Activated B cell treated with CpG ODN at 0.5 μM for 24 hours (primary cell): ENCODE measurements around the gene TEPSIN. TPM values are rescaled to one million over a fixed set of nuclear protein-coding genes. Genes with fewer than 3 reads are reported as not detected.
A peak's percentile ranks its signal among the peaks of the same experiment; 100 is the strongest.

Experiments
- ATAC-seq: fragments of 200-7000 bp; cut with Tn5 transposase; one replicate; pipeline ENCODE4 v1.10.0; 2021; ENCODE audit warnings: low read depth, mild to moderate bottlenecking, moderate library complexity
- CTCF ChIA-PET: fragments of 350-600 bp; sonication (Branson Sonifier 250); formaldehyde crosslinking; loops from one replicate; lab custom pipeline; 2021; ENCODE audit warnings: antibody characterized with exemption; lab: Charles Lee
- POLR2A ChIA-PET: fragments of 350-600 bp; sonication (Branson Sonifier 250); formaldehyde crosslinking; loops from one replicate; lab custom pipeline; 2021; ENCODE audit warnings: antibody characterized with exemption; lab: Charles Lee
- DNase-seq: peaks from one replicate; pipeline ENCODE4 v3.0.0; 2022
- H3K27ac Mint-ChIP-seq: one replicate; pipeline ENCODE4 v1.8.0; 2020; ENCODE audit warnings: mixed read lengths
- H3K27me3 Mint-ChIP-seq: one replicate; pipeline ENCODE4 v1.8.0; 2021; ENCODE audit warnings: mixed read lengths
- H3K36me3 Mint-ChIP-seq: one replicate; pipeline ENCODE4 v1.8.0; 2021; ENCODE audit warnings: low read depth, mixed read lengths
- H3K4me1 Mint-ChIP-seq: one replicate; pipeline ENCODE4 v1.8.0; 2021; ENCODE audit warnings: mixed read lengths
- H3K4me3 Mint-ChIP-seq: one replicate; pipeline ENCODE4 v1.8.0; 2020; ENCODE audit warnings: mild to moderate bottlenecking, mixed read lengths
- H3K9me3 Mint-ChIP-seq: one replicate; pipeline ENCODE4 v1.8.0; 2020; ENCODE audit warnings: mixed read lengths
- intact Hi-C: fragments of 100-400 bp; cut with micrococcal nuclease; formaldehyde crosslinking; loops from one replicate; pipeline ENCODE4 v1.15.1; 2024
- total RNA-seq: library from RNA; stranded (reverse); gene quantifications from 2 replicates; pipeline ENCODE4 v1.2.3, GENCODE V29; 2022
- TF ChIP-seq, protein P1 (sequence below): fragments of 200-600 bp; IDR thresholded peaks from one replicate; pipeline ENCODE4 v1.8.0; 2022; ENCODE audit warnings: antibody characterized with exemption, mild to moderate bottlenecking

The TEPSIN gene
- total RNA-seq, 1 donor from 2014 or later, result 102 TPM

DNA sequence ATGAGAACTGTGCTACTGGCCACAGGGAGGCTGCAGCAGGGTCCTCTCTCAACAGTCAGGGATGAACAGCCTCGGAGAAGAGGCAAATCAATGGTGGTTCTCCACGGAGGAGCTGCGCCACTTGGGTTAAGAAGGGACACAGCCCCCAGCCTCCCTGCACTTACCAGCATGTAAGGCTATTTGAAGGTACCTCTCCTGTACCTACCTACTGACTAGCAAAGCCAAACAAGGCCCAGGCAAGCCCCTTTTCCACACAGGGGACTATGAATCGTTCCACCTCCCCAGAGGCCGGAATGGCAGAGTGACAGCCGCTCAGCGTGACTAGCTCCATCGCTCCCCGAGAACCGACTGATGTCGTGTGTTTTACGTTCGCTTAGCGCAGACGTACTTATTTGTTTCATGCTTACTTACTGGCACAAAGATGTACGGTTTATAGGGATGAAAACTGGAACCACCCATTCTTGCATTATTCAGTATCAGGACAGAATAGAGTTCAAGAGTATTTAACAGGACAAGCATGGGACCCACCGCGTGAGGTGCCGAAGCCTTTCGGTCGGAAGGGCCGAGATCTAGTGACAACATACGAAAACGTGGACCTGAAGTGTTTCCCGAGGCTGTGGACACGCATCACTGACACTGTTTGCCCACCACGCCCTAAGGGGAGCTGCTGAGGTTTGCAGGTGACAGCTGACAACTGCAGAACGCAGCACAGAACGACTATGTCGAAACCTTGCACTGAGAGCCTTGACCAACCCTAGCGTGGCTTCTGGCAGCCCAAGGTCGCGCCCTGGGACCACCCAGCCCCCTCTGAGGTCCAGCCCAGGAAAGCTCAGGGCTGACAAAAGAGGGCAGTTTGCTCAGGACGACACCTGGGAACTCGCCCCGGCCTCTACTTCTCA is 1.0 kb downstream of the TEPSIN start:
- peaks cover 47% of the 10 kb centered on the region for H3K4me1 Mint-ChIP-seq
- no peaks in the 10 kb centered on the region for H3K9me3 Mint-ChIP-seq
- H3K36me3 Mint-ChIP-seq, result peaks cover 28% of the 10 kb centered on the region
- ATAC-seq (no peak), DNase-seq (no peak)
- no peaks in the 10 kb centered on the region for H3K27me3 Mint-ChIP-seq
- peak overlapping the region; percentile 87 for H3K4me3 Mint-ChIP-seq
- H3K27ac Mint-ChIP-seq, result no peak overlapping the region
- ChIA-PET CTCF (interaction anchor here (1.5 kb wide), 1 partner anchor 9 kb away, joined by 4 read pairs; no protein-coding TSS in a partner anchor), POLR2A (interaction anchor here (1.8 to 3.5 kb wide), 6 partner anchors 8 to 315 kb away, joined by 10 to 79 read pairs (median 16); partner anchors contain the start of genes ACTG1, CEP131, FAAP100 and SLC38A10)
- TF ChIP-seq, protein P1, sequence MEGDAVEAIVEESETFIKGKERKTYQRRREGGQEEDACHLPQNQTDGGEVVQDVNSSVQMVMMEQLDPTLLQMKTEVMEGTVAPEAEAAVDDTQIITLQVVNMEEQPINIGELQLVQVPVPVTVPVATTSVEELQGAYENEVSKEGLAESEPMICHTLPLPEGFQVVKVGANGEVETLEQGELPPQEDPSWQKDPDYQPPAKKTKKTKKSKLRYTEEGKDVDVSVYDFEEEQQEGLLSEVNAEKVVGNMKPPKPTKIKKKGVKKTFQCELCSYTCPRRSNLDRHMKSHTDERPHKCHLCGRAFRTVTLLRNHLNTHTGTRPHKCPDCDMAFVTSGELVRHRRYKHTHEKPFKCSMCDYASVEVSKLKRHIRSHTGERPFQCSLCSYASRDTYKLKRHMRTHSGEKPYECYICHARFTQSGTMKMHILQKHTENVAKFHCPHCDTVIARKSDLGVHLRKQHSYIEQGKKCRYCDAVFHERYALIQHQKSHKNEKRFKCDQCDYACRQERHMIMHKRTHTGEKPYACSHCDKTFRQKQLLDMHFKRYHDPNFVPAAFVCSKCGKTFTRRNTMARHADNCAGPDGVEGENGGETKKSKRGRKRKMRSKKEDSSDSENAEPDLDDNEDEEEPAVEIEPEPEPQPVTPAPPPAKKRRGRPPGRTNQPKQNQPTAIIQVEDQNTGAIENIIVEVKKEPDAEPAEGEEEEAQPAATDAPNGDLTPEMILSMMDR, result no peak
- intact Hi-C loops, result loop anchor here (2.0 to 5.0 kb wide), 2 partner anchors 203 to 976 kb away; partner anchors contain the start of genes BAIAP2 and RNF213

- Mint-ChIP-seq H3K4me3 (no peak overlapping the region), H3K27ac (no peak overlapping the region), H3K9me3 (no peaks in the 10 kb centered on the region), H3K27me3 (no peaks in the 10 kb centered on the region), H3K4me1 (peaks cover 43% of the 10 kb centered on the region), H3K36me3 (peaks cover 25% of the 10 kb centered on the region)
- ATAC-seq, result no peak
- intact Hi-C loops, result loop anchor here (5.0 kb wide), 1 partner anchor 974 kb away; the partner anchor contains the start of gene RNF213
- CTCF ChIA-PET, result interaction anchor here (1.5 kb wide), 1 partner anchor 8 kb away, joined by 4 read pairs; no protein-coding TSS in a partner anchor
- POLR2A ChIA-PET, result no interaction called here
- TF ChIP-seq, protein P1, result no peak
- DNase-seq, result no peak
Measured at GRCh38 chr17:81236784-81237183, 2.1 kb downstream of the TEPSIN start.

DNA sequence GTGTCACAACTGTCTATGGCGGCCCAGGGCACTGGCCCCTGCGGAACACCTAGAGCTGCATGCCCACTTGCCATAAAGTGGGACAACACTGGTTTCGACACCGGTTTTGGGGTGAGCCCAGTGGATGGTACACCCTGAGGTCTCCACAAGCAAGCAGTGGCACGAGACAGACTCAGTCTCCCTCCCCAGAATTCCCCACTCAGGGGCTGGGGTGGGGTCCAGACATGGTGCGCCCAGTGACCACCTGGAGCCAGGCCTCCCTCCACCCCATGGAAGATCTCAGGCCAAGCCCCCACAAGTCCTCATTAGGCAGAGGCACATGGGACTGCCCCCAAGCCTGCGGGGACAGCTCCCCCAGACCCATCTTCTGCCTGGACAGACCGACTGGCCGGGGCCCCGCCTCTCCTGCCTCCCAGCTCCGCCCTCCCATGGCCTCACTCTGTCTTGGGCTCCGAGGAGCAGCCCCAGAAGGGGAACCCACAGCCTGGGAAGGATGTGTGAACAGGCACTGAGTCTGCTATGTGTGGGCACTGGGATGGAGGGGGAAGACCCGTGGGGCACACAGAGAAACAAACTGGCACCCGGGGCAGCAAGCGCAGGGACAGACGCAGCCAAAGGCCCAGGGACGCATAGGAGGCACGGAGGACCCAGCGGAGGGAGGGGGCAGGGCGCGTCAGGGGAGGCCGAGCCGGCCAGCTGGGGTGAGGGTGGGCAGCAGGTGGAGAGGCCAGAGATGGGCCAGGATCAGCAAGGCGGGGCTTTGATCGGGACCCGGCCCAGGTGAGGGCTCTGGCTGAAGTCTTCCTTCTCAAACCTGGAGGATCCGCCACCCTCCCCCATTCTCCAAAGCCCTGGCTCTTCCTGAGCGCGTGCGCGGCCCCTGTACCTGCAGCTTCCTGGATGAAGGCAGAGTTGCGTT is 2.8 kb downstream of the TEPSIN start:
- ATAC-seq (no peak), DNase-seq (no peak)
- H3K9me3 Mint-ChIP-seq, result no peaks in the 10 kb centered on the region
- peaks cover 37% of the 10 kb centered on the region for H3K4me1 Mint-ChIP-seq
- CTCF ChIA-PET, result no interaction called here
- TF ChIP-seq, protein P1, result no peak
- intact Hi-C loops, result loop anchor here (5.0 kb wide), 1 partner anchor 974 kb away; the partner anchor contains the start of gene RNF213
- peaks cover 26% of the 10 kb centered on the region for H3K36me3 Mint-ChIP-seq
- H3K27ac Mint-ChIP-seq, result no peak overlapping the region
- POLR2A ChIA-PET, result interaction anchor here (0.5 kb wide), 1 partner anchor 12 kb away, joined by 4 read pairs; no protein-coding TSS in a partner anchor
- no peaks in the 10 kb centered on the region for H3K27me3 Mint-ChIP-seq
- no peak overlapping the region for H3K4me3 Mint-ChIP-seq

DNA sequence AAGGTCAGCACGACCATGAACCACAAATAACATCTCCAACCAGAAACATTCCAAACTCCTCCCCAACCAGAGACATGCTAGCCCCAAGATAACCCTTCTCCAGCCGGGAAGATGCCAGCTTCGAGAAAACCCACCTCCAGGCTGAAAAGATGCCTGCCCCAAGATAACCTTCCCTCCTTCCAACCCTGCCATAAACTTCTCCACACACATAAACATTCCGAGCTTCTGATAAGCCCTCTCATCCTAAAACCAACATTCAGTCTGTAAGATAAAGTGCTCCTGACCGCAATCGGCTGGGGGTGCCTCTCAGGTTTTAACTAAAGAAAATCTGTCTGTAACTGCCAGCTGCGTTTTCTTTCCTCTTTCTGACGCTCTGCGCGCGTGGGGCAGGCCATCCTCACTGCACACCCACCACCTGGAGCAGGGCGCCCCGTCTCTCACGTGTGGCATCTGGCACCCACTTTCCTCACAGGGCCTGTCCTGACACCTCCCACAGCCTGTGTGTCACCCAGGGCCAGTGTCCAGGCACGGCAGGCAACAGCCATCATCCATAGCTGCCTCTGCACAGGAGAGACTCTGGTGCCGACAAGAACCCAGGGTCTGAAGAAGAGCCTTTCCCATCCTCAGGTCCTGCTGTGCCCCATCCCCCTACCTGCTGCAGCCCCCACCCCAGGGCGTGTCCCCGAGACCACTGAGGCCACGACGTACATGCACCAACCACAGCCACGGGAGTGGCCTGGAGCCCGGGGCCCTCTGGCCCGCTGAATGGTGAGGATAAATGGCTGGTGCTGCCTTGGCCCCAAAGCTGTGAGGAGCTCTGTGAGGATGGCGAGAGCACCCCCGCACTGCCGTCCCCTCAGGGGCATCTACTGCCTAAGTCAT is 3.7 kb downstream of the TEPSIN start:
- Mint-ChIP-seq H3K27ac (no peak overlapping the region), H3K9me3 (no peaks in the 10 kb centered on the region), H3K4me1 (peaks cover 32% of the 10 kb centered on the region), H3K36me3 (peaks cover 30% of the 10 kb centered on the region), H3K4me3 (no peak overlapping the region), H3K27me3 (no peaks in the 10 kb centered on the region)
- no peak for DNase-seq
- ChIA-PET CTCF (no interaction called here), POLR2A (interaction anchor here (0.5 kb wide), 1 partner anchor 13 kb away, joined by 4 read pairs; no protein-coding TSS in a partner anchor)
- ATAC-seq, result no peak
- TF ChIP-seq, protein P1, result no peak
- intact Hi-C loops, result loop anchor here (5.0 kb wide), 1 partner anchor 973 kb away; the partner anchor contains the start of gene RNF213
